KBM-7 (cell line): ENCODE results near the gene KCNJ18.
"Not testable (repeated sequence)": the region's sequence is repeated elsewhere in the genome, so short reads cannot be mapped to it uniquely, and the experiment has no call there.

Experiments
- DNase-seq: peaks from one replicate; pipeline ENCODE4 v3.0.0-alpha.2; 2015
- in situ Hi-C: fragments of 300-500 bp; cut with MboI; formaldehyde crosslinking; loops from 2 replicates; pipeline ENCODE4 v1.14.3; 2020; ENCODE audit warnings: low sequenced_read_pairs, low pct_unique_long_range_greater_than_20kb, mixed read lengths

The KCNJ18 gene

DNA sequence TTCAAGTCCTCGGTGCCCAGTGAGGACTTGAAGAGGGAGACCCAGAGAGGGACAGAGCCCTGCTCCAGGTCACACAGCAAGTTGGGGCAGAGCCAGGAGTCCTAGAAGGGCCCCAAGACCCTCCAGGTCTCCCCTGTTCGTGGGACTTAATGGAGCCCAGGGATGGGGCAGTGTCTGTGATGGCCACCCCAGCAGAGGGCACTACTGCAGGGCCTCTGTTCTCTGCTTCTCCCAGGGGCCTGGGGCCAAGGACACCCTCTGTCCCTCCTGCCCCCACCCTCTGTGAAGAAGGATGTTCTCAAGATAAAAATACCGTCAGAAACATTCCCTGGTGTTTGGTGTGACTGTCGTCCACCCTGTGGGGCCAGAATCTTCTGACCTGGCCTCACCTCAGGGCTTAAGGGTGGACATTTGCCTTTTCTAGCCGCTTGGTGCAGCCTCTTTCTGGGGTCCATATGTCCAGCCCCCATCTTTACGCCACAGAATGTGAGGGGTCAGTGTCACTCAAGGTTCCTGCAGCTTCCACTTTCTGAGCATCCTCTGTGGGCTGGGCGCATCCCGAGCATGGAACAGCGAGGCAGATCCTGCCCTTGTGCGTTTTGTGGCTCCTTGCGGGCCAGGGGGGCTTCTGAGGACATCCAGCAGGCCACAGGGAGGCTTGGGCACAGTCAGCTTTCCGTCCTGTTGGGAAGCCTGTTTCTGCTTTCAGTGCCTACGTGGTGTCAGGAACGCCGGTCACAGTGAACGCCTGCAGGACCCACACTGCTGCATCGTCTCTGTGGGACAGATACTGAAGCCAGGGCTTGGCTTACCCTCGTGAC, at the start of gene KCNJ18:
TSS of gene KCNJ18 (plus strand) at position 641 of the 821 bp plus-strand sequence. CDS start 10,264 bp downstream, outside the sequence.
- DNase-seq, in situ Hi-C loops: not testable (repeated sequence)

DNA sequence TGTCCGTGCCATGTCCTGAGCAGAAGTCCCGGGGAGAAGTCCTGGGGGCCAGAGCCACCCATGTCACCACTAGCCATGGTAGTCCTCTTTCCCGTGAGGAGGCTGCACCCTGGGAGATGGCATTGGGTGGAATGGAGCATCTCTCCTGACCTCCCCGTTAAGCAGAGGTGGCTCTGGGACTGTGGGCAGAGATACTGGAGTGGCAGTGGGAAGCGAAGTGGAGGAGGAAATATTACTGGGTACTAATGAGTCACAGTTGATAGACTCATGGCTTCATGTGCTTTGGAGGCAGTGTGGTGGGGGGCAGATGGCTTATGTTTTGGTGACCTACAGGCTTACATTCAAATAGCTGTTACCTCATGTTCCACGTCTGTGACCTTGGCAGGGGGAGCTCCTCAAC, 44.2 kb upstream of the KCNJ18 start:
- in situ Hi-C loops, DNase-seq: not testable (repeated sequence)

DNA sequence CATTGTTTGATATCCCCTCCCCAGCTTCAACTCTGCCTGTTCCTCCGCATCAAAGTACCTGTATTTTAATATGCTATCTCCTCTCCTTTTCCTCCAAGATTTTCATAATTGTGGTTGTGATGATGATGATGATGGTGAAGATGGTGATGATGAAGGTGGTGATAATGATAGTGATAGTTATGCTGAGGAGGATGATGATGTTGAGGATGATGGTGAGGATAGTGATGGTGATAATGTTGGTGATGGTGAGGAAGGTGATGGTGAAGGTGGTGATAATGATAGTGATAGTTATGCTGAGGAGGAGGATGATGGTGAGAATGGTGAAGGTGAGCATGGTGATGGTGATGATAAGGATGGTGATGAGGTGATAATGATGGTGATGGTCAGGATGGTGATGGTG, 42.3 kb upstream of the KCNJ18 start:
- DNase-seq, in situ Hi-C loops: not testable (repeated sequence)

DNA sequence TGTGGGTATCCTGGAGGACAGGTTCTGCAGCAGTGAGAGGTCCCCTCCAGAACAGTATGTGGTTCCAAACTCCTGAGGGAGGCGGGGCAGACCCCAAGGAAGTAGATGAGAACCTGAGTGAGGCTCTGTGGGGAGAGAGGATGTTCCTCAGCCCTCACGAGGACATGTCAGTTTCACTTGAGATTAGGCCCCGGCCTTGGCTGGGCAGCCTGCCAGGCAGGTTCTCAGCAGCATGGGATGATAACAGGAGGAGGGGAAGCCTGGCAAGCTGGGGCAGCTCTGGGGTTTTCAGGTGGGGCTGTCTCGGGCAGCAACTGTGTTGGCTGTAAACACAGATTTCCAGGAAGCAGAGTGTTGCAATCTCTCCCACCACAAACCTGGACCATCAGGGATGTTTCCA, 40.3 kb upstream of the KCNJ18 start:
- in situ Hi-C loops, DNase-seq: not testable (repeated sequence)

DNA sequence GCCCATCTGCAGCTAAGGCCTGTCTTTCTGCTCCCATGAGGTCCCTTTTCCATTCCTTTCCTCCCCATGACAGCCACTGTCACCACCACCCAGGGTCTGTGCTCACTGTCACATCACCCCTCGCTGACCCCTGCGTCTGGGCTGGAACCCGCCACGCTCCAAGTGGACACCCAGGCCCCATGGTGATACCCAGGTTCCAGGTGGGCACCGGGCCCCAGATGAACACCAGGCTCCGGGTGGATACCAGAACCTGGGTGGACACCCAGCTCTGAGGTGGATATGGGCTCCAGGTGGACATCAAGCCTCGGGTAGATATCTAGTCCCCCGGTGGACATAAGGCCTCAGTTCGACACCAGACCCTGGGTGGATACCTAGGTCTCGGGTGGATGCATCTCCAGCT, 39.1 kb upstream of the KCNJ18 start:
- DNase-seq, in situ Hi-C loops: not testable (repeated sequence)

DNA sequence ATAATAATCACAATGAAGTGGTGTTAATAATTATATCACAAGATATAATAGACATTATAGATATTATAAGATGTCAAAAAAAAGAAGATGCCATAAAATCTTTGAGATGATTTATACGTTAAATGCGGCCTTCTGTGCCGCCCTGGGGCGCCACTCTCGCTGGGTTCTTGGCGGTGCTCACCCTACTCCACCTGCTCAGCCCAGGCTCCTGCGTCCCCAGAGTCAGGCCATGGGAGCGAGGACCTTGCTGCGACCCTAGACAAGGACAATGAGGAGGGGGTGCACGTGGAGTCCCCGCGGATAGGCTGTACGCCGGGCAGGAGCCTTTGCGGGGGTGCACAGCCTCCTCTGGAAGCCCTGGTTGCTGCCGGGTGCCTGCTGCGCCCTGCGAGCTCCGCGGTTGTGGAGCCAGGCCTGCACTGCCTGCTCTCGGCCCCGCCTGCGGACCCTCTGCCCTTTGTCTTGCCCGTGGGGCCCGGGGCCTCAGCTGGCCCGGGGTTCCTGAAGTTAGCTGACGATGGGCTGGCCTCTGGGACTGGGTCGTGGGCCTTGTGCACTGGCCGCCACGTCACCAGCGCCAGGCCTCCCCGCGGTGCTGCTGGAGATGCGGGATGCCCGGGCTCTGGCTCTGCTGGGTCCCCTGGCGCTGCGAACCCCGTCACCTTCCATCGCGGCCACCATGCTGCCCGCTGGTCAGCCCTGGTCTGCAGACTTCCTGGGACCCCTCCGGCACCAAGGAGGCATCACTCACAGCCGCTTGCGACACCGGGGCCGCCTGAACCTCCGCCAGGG, 35.6 kb upstream of the KCNJ18 start:
- DNase-seq, in situ Hi-C loops: not testable (repeated sequence)

DNA sequence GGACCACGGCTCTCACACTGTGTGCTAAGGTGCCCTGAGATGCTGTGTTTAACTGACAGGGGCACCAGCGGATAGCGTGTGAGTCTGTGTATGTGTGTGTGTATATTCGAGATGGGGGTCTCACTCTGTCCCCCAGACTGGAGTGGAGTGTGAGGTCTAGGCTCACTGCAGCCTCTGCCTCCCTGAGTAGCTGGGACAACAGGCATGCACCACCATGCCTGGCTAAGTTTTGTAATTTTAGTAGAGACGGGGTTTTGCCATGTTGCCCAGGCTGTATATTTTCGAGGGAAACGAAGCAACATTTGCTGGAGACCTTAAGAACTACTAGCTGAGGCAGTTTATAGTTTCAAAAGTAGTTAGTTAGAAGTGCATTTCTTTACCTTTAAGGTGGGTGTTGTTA, 32.7 kb upstream of the KCNJ18 start:
- DNase-seq, in situ Hi-C loops: not testable (repeated sequence)

DNA sequence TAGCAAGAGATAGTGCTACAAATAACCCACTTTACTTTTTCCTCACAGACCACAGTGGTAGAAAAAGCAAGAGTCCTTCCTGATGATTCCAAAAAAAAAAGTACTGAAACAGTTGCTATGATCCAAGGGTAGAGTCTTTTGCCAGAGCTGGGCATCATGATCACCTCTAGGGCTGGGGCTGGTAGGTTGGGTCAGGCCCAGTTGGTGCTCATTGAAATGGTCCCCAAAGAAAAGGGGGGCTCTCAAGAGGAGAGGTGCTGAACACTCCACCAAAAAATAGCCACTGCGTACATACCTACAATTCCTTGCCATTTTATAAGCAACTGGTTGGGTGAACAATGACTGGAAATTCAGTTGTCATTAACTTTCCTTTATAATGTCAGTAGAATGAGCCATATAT, 30.9 kb upstream of the KCNJ18 start:
- in situ Hi-C loops, DNase-seq: not testable (repeated sequence)

DNA sequence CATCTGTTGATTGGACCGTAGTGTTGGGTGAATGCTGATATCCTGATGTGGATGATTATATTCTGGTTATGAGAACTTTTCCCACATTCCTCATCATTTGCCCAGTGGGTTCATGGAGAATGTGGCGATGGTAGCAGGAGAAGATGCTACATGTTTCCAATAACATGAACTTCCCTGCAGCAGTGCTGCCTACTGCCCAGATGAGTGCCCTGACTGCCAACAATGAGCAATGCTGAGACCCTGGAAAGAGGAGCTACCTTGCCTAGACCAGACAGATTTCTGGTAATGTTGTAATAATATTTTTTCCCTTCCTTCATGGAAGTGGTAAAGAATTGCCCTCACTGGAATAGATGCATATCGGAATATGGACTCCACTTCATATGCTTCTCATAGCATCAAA, 29.2 kb upstream of the KCNJ18 start:
- DNase-seq, in situ Hi-C loops: not testable (repeated sequence)

DNA sequence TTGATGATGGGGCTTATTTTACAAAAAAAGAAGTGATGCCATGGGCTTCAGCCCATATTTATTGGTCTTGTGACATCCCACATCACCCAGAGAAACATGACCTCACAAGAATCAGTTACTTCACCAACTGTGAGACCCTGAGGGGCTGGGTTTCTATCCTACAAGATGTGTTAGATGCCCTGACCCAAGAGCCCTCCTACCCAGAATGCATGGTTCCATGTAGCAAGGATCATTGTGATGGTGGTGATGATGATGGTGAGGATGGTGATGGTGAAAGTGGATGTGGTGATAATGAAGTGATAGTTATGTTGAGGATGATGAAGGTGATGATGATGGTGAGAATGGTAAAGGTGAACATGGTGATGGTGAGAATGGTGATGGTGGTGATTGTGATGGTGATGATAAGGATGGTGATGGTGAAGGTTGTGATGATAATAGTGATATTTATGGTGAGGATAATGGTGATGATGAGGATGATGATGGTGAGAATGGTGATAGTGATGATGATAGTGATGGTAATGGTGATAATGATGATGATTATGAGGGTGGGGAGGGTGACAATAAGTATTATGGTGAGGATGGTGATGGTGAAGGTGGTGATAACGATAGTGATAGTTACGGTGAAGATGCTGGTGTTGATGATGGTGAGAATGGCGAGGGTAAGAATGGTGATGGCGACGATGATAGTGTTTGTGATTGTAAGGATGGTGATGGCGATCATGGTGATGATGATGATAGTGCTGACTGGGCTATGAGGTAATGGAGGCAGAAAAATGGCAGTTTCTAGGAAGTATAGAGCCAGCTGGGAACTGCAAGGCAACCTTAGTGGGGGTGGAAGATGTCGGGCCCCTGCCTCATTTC, 28.5 kb upstream of the KCNJ18 start:
- DNase-seq, in situ Hi-C loops: not testable (repeated sequence)

DNA sequence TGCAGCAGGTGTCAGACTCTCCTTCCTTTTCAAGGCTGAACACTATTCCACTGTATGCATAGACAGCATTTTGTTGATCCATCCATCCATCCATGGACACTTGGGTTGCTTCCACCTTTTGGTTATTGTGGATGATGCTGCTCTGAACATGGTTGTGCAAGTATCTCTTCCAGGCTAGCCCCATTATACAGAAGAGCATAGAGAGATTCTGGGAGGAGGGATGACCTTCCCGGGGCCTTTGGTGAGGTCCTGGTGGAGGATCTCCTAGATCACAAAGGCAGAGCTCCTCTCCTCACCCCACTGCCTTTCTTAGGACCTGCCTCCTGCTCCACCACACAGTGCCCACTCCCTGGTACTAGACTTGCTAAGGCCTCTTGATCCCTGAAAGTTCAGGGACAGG, 27.2 kb upstream of the KCNJ18 start:
- in situ Hi-C loops, DNase-seq: not testable (repeated sequence)

DNA sequence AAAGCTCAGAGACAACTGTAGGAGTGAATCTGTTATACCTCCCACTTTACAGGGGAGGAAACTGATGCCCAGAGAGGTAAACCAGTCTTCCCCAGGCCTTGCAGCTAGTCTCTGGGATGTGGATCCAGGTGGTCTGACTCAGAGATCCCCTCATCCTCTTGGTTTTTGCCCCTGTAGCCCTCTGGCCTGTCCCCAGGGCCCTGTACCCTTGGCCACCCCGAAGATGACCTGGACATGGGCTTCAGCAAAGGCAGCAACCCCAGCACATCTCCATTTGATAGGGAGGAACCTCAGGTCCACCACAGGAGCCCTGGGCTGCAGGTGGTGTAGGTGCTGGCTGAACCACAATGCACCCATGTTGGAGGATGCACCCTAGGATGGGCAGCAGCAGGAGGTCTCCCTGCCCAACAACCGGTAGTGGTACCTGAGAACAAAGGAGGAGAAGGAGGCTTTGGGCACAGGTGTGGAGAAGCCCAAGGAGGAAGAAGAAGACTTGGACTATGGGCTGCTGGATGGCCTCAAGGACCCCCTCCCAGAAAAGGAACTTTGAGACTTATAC, 26.3 kb upstream of the KCNJ18 start:
- in situ Hi-C loops, result not testable (repeated sequence)

DNA sequence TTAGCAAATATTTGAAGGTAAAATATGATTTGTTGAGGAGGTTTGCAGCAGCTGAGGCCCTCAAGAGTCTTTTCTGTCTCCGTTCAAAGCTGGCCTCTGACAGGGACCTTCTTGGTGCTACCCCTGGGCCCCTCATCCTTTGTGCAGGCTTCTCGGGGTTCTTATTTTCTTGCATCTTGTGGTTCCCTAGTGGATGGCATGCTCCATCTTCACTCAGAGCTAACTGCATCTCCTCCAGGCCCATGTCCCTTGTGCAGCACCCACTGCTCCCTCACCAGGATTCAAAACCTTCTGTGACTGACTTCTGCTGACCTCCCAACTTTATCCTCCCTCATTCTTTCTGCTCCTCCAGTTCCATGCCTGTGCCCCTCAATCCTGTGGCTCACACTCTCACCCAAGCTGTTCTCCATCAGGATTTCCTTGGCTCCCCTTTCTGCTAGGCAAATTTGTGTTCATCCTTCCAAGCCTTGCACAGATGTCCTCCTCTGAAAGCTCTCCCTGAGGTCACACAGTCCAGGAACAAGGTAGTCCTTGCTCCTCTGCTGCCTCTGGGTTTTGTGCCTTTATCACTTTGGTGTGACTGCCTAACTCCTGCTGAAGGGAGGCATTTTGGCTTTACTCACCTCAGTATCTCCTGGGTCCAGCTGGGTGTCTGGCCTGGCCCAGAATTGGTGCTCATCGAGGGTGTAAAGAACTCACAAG, 25.5 kb upstream of the KCNJ18 start:
- DNase-seq, in situ Hi-C loops: not testable (repeated sequence)

More for the DNA sequence above, 26.3 kb upstream of the KCNJ18 start:
- DNase-seq, result not testable (repeated sequence)

DNA sequence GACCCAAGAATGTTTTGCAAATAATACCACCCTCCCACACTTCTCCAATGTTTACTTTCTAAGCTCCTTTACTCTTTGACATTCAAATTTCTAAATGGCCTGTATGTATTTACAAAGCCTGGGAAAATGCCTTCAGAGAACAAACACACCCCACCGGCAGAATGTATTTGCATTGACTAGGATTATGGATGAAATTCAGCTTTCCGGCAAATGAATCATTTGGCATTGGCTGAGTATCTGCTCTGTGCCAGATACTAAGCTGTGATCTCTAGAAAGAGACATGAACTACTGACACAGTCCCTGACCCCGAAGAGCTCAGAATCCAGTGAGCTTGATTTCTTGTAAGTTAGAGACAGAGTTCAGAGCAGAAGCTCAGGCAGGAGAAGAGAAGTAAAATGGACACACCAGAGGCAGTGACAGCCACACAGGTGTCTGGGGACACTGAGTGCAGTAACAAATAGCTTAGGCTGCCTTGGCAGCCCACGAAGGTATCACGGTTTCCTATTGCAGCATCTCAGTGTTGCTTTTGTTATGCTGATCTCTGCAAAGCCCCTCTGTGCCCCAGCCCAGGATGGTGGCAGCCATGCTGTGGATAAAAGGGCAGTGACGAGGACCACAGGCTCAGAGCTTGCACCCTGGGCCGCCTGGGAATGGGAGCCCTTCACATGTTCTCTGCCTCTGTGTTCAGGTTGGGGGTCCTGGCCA, 24.8 kb upstream of the KCNJ18 start:
- in situ Hi-C loops, DNase-seq: not testable (repeated sequence)

DNA sequence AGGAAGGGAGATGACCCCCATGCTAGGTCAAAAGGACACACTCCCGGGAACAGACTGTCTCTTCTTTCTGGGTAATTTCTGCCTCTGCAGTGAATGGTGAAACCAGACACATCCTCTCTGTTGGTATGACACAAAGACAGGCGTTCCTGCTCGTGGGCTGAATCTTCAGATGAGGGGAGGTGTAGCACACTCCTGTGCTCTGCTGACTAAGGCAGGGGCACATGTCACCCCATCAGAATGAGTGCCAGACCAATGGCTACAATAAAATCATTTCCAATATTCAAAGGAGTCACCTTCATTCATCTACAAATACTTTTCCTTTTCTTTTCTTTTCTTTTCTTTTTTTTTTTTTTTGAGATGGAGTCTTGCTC, 24.2 kb upstream of the KCNJ18 start:
- in situ Hi-C loops, DNase-seq: not testable (repeated sequence)

DNA sequence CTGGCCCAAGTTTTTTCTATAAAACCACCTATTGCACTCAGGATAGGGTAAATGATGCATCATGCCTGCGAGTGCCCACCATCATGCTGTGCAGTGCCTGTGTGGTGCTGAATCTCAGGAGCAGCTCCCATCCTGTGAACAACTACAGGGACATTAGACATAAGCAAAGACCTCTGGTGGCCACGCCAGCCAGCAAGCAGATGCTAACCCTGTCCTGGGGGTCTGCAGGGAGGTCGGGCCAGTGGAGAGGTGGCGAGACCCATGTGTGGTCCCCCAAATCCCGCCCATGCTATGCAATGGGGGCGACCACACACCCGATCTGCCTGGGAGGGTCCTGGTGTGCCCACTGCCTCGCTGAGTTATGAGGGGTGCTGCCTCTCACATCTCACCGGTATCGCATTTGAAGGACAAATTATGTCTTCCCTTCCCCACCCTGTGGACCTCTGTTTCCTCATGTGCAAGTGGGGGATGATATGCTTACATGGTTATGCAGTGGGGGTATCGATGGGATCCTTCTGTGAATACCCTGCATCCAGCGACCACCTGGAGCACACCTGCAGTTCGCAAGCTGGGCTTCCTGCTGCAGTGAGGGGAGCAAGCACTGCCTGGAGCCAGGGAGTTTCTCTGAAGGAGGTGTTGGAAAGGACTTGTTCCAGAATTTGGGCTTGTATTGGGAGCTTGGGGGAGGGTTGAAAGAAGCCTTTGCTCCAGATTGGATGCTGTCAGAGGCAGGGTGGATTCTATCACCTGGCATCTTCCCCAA, 23.4 kb upstream of the KCNJ18 start:
- in situ Hi-C loops, DNase-seq: not testable (repeated sequence)
